Common myeloid progenitor, CD34-positive (primary cell): ENCODE data around the gene GJB6. TPM values are rescaled to one million over a fixed set of nuclear protein-coding genes. Genes with fewer than 3 reads are reported as not detected.
A peak's percentile ranks its signal among the peaks of the same experiment; 100 is the strongest.
"Not testable (repeated sequence)": the region's sequence is repeated elsewhere in the genome, so short reads cannot be mapped to it uniquely, and the experiment has no call there.

Experiments
- CTCF ChIA-PET: fragments of 350-600 bp; sonication (Branson Sonifier 250); formaldehyde crosslinking; loops from one replicate; lab custom pipeline; 2021; ENCODE audit warnings: antibody characterized with exemption; lab: Charles Lee
- POLR2A ChIA-PET: fragments of 350-600 bp; sonication (Branson Sonifier 250); formaldehyde crosslinking; loops from one replicate; lab custom pipeline; 2021; ENCODE audit warnings: antibody characterized with exemption; lab: Charles Lee
- DNase-seq, 3 donors: peaks; one replicate each; pipeline versions ENCODE4 v3.0.0 to v3.0.0-alpha.2; 2013
- H3K27ac ChIP-seq, 2 experiments: 1 replicate in 1 of 2; 2 replicates in 1 of 2; pipeline ENCODE4 v1.7.0; 2013; ENCODE audit warnings: inconsistent platforms in 2 of 2, low read length in 2 of 2, mild to moderate bottlenecking in 2 of 2, low read depth in 1 of 2, moderate library complexity in 1 of 2; ENCODE audit not compliant: severe bottlenecking in 2 of 2, insufficient read depth in 1 of 2, poor library complexity in 1 of 2
- H3K27me3 ChIP-seq, 5 experiments: replicated peaks in 2 of 5; 1 replicate in 3 of 5; 2 replicates in 2 of 5; pipeline versions ENCODE4 v1.6.1 to v1.7.0; 2013; ENCODE audit warnings: low read length in 4 of 5, mild to moderate bottlenecking in 2 of 5, moderate library complexity in 2 of 5, inconsistent platforms in 1 of 5; ENCODE audit not compliant: insufficient read depth in 5 of 5, control insufficient read depth in 4 of 5
- H3K36me3 ChIP-seq, 4 experiments: 1 replicate in 2 of 4; 2 replicates in 2 of 4; pipeline versions ENCODE4 v1.6.1 to v1.7.0; 2013; ENCODE audit warnings: low read length in 3 of 4, control low read depth in 1 of 4, mild to moderate bottlenecking in 1 of 4; ENCODE audit not compliant: control insufficient read depth in 4 of 4, insufficient read depth in 4 of 4
- H3K4me1 ChIP-seq, 4 experiments: 1 replicate in 3 of 4; 2 replicates in 1 of 4; pipeline versions ENCODE4 v1.6.1 to v1.7.1; 2013; ENCODE audit warnings: low read length in 3 of 4, mild to moderate bottlenecking in 3 of 4, control low read depth in 1 of 4, inconsistent platforms in 1 of 4, moderate library complexity in 1 of 4; ENCODE audit not compliant: control insufficient read depth in 4 of 4, insufficient read depth in 4 of 4; ENCODE audit errors: control extremely low read depth in 1 of 4
- H3K4me3 ChIP-seq, 7 experiments: 1 replicate in 4 of 7; 2 replicates in 3 of 7; pipeline versions ENCODE4 v1.5.1 to v1.7.0; 2013; ENCODE audit warnings: mild to moderate bottlenecking in 7 of 7, low read length in 6 of 7, moderate library complexity in 6 of 7, inconsistent platforms in 2 of 7, low read depth in 2 of 7, control low read depth in 1 of 7; ENCODE audit not compliant: insufficient read depth in 4 of 7, control insufficient read depth in 1 of 7; ENCODE audit errors: extremely low read depth in 1 of 7
- H3K9me3 ChIP-seq, 5 experiments: 1 replicate in 4 of 5; 2 replicates in 1 of 5; pipeline versions ENCODE4 v1.6.1 to v1.7.1; 2013; ENCODE audit warnings: low read length in 4 of 5, mild to moderate bottlenecking in 2 of 5, inconsistent platforms in 1 of 5, low read depth in 1 of 5, moderate library complexity in 1 of 5; ENCODE audit not compliant: control insufficient read depth in 4 of 5, insufficient read depth in 2 of 5; ENCODE audit errors: control extremely low read depth in 1 of 5
- WGBS: methylation state at CpG from one replicate; pipeline ENCODE4 v1.1.5; 2013; ENCODE audit not compliant: insufficient coverage; 5-methylcytosine and 5-hydroxymethylcytosine counted together
- polyA plus RNA-seq: library from polyadenylated mRNA; unstranded; fragments of 120-200 nt; gene quantifications from one replicate; pipeline ENCODE4 v1.2.1, GENCODE V29; 2013

The GJB6 gene
- polyA plus RNA-seq, result not detected

- Histone ChIP-seq H3K36me3 (no peaks in the 10 kb centered on the region), H3K27me3 (peaks cover 0 to 75% (median 32%) of the 10 kb centered on the region in 5 experiments), H3K9me3 (peaks cover 0 to 2% (median 0%) of the 10 kb centered on the region in 5 experiments), H3K4me3 (peak within 1 kb of the TSS; percentile 13 to 69 (median 35)), H3K27ac (no peak within 1 kb of the TSS), H3K4me1 (peaks cover 0 to 18% (median 15%) of the 10 kb centered on the region in 4 experiments)
- CTCF ChIA-PET, result no interaction called here
- POLR2A ChIA-PET, result no interaction called here
- DNase-seq, result peak in 2 of 3 donors; percentile 52 to 62
- WGBS, result under 1% methylated on average over 66 of the region's 85 CpGs
These were observed at the start of gene GJB6 for GRCh38 chr13:20231839-20232555. Gene GJB6, minus strand, starts transcription at chr13:20232319. Its CDS starts 8,839 bp downstream, at chr13:20223480.

- H3K27ac ChIP-seq, H3K4me3 ChIP-seq, DNase-seq, H3K36me3 ChIP-seq, H3K9me3 ChIP-seq, POLR2A ChIA-PET, H3K27me3 ChIP-seq, H3K4me1 ChIP-seq: not testable (repeated sequence)
- CTCF ChIA-PET, result interaction anchor here (1.1 kb wide), 1 partner anchor 18 kb away, joined by 3 read pairs; no protein-coding TSS in a partner anchor
- 95% methylated on average over 3 of the region's 5 CpGs for WGBS
These were observed 44.8 kb upstream of the GJB6 start for GRCh38 chr13:20276901-20277300.

GRCh38 chr13:20274466-20274865 lies 42.3 kb upstream of the GJB6 start:
- no peak for DNase-seq
- CTCF ChIA-PET, result interaction anchor here (0.8 kb wide), 1 partner anchor 133 kb away, joined by 3 read pairs; no protein-coding TSS in a partner anchor
- Histone ChIP-seq H3K36me3 (no peaks in the 10 kb centered on the region), H3K27ac (no peak overlapping the region), H3K4me1 (no peaks in the 10 kb centered on the region), H3K27me3 (peaks cover 0 to 9% (median 2%) of the 10 kb centered on the region in 5 experiments), H3K4me3 (no peak overlapping the region), H3K9me3 (peaks cover 0 to 5% (median 0%) of the 10 kb centered on the region in 5 experiments)
- 100% methylated on average over 3 of the region's 4 CpGs for WGBS
- POLR2A ChIA-PET, result no interaction called here

GRCh38 chr13:20272588-20273171 lies 40.6 kb upstream of the GJB6 start:
- Histone ChIP-seq H3K36me3 (no peaks in the 10 kb centered on the region), H3K27ac (no peak overlapping the region), H3K4me3 (no peak overlapping the region), H3K4me1 (no peaks in the 10 kb centered on the region), H3K27me3 (peaks cover 0 to 9% (median 2%) of the 10 kb centered on the region in 5 experiments), H3K9me3 (peaks cover 0 to 5% (median 0%) of the 10 kb centered on the region in 5 experiments)
- CTCF ChIA-PET, result interaction anchor here (0.9 kb wide), 1 partner anchor 10 kb away, joined by 3 read pairs; no protein-coding TSS in a partner anchor
- WGBS, result 86% methylated on average over 17 of the region's 17 CpGs
- POLR2A ChIA-PET, result no interaction called here
- no peak for DNase-seq

GRCh38 chr13:20272104-20272503 lies 40.0 kb upstream of the GJB6 start:
- H3K9me3 ChIP-seq, result peaks cover 0 to 5% (median 0%) of the 10 kb centered on the region in 5 experiments
- 81% methylated on average over 2 of the region's 2 CpGs for WGBS
- POLR2A ChIA-PET, result no interaction called here

GRCh38 chr13:20271441-20271840 lies 39.3 kb upstream of the GJB6 start:
- H3K27me3 ChIP-seq, result peaks cover 0 to 9% (median 2%) of the 10 kb centered on the region in 5 experiments

More at GRCh38 chr13:20272104-20272503, 40.0 kb upstream of the GJB6 start:
- Histone ChIP-seq H3K36me3 (no peaks in the 10 kb centered on the region), H3K27me3 (peaks cover 0 to 9% (median 2%) of the 10 kb centered on the region in 5 experiments), H3K4me3 (no peak overlapping the region), H3K27ac (no peak overlapping the region), H3K4me1 (no peaks in the 10 kb centered on the region)
- DNase-seq, result no peak
- CTCF ChIA-PET, result interaction anchor here (0.9 to 1.1 kb wide), 2 partner anchors 9 kb away, joined by 3 read pairs; no protein-coding TSS in a partner anchor

More at GRCh38 chr13:20271441-20271840, 39.3 kb upstream of the GJB6 start:
- DNase-seq, result no peak
- Histone ChIP-seq H3K4me3 (no peak overlapping the region), H3K4me1 (no peaks in the 10 kb centered on the region), H3K27ac (no peak overlapping the region), H3K9me3 (peaks cover 0 to 5% (median 0%) of the 10 kb centered on the region in 5 experiments), H3K36me3 (no peaks in the 10 kb centered on the region)
- CTCF ChIA-PET, result interaction anchor here (1.1 kb wide), 1 partner anchor 10 kb away, joined by 3 read pairs; no protein-coding TSS in a partner anchor
- POLR2A ChIA-PET, result no interaction called here
- WGBS, result 100% methylated on average over 1 of the region's 4 CpGs
